ENCODE measurements around the gene MAP3K8.

Gene MAP3K8

GRCh38 chr10:30413996-30414576 lies 19.9 kb upstream of the MAP3K8 start:
- DNase-seq (ENCODE audit: low spot score), result no peak
- Histone ChIP-seq H3K9me3 (replicated peaks in 1 of 2; ENCODE audit: control insufficient read depth in 2 of 2, insufficient read depth in 1 of 2, low read depth in 1 of 2, low read length in 2 of 2) (no peaks in the 10 kb centered on the region), H3K23ac (ENCODE audit: low read depth, low read length, poor library complexity) (no peak overlapping the region), H3K4me2 (ENCODE audit: insufficient read depth, low read length, poor library complexity, severe bottlenecking) (no peak overlapping the region), H2BK12ac (ENCODE audit: low read length) (no peak overlapping the region), H3K14ac (ENCODE audit: low read length) (no peak overlapping the region), H4K8ac (ENCODE audit: low read depth, low read length) (no peak overlapping the region), H2AFZ (ENCODE audit: low read length) (no peak overlapping the region), H3K36me3 (replicated peaks in 1 of 2; ENCODE audit: control insufficient read depth in 2 of 2, insufficient read depth in 2 of 2, low read length in 2 of 2) (no peaks in the 10 kb centered on the region), H3K4me3 (ENCODE audit: low read length in 2 of 2) (no peak overlapping the region), H2BK15ac (ENCODE audit: low read length) (no peak overlapping the region), H3K79me1 (ENCODE audit: low read depth, low read length) (no peaks in the 10 kb centered on the region), H4K91ac (ENCODE audit: low read depth, low read length, poor library complexity) (no peak overlapping the region), H3K9ac (ENCODE audit: low read depth, low read length, poor library complexity) (no peak overlapping the region), H2AK5ac (ENCODE audit: low read depth, low read length) (no peak overlapping the region), H3K27ac (replicated peaks; ENCODE audit: low read length) (no peak overlapping the region), H3K4ac (ENCODE audit: low read length) (no peak overlapping the region), H3K4me1 (ENCODE audit: control insufficient read depth in 2 of 2, insufficient read depth in 1 of 2, low read depth in 1 of 2, low read length in 2 of 2) (peaks cover 0 to 5% of the 10 kb centered on the region in 2 donors), H3K18ac (ENCODE audit: low read length) (no peak overlapping the region), H2BK120ac (ENCODE audit: low read depth, low read length) (no peak overlapping the region), H3K27me3 (ENCODE audit: control insufficient read depth in 3 of 3, insufficient read depth in 3 of 3, low read depth in 1 of 3, low read length in 3 of 3) (peaks cover 0 to 4% (median 0%) of the 10 kb centered on the region in 3 experiments), H2BK5ac (ENCODE audit: low read length) (no peak overlapping the region)
- no CpG with 5 or more reads among the region's 3 CpGs for WGBS, 2 donors (ENCODE audit: extremely low coverage in 2 of 2, insufficient read length in 2 of 2, insufficient replicate concordance in 1 of 2)

DNA sequence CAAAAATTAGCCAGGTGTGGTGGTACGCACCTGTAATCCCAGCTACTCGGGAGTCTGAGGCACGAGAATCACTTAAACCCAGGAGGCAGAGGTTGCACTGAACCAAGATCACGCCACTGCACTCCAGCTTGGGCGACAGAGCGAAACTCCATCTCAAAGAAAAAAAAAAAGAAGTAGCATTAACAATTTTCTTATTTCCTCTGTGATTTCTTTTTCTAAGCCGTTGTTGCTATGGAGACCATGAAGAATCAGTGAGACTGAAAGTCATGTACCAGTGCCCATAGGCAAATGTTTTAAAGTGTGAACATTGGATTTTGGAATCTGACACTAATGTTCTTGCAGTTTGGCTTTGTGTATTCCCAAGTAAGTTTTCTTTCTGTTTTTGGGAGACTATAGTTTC lies 18.4 kb upstream of the MAP3K8 start:
- Histone ChIP-seq H3K23ac (ENCODE audit: low read depth, low read length, poor library complexity) (no peak overlapping the region), H3K4me3 (ENCODE audit: low read length in 2 of 2) (no peak overlapping the region), H2AK5ac (ENCODE audit: low read depth, low read length) (no peak overlapping the region), H3K9me3 (replicated peaks in 1 of 2; ENCODE audit: control insufficient read depth in 2 of 2, insufficient read depth in 1 of 2, low read depth in 1 of 2, low read length in 2 of 2) (no peaks in the 10 kb centered on the region), H2BK5ac (ENCODE audit: low read length) (no peak overlapping the region), H2BK120ac (ENCODE audit: low read depth, low read length) (no peak overlapping the region), H2AFZ (ENCODE audit: low read length) (no peak overlapping the region), H3K4me1 (ENCODE audit: control insufficient read depth in 2 of 2, insufficient read depth in 1 of 2, low read depth in 1 of 2, low read length in 2 of 2) (peaks cover 0 to 7% of the 10 kb centered on the region in 2 donors), H3K14ac (ENCODE audit: low read length) (no peak overlapping the region), H2BK15ac (ENCODE audit: low read length) (no peak overlapping the region), H3K27ac (replicated peaks; ENCODE audit: low read length) (no peak overlapping the region), H4K8ac (ENCODE audit: low read depth, low read length) (no peak overlapping the region), H3K79me1 (ENCODE audit: low read depth, low read length) (no peaks in the 10 kb centered on the region), H3K36me3 (replicated peaks in 1 of 2; ENCODE audit: control insufficient read depth in 2 of 2, insufficient read depth in 2 of 2, low read length in 2 of 2) (no peaks in the 10 kb centered on the region), H3K4me2 (ENCODE audit: insufficient read depth, low read length, poor library complexity, severe bottlenecking) (no peak overlapping the region), H3K9ac (ENCODE audit: low read depth, low read length, poor library complexity) (no peak overlapping the region), H3K18ac (ENCODE audit: low read length) (no peak overlapping the region), H4K91ac (ENCODE audit: low read depth, low read length, poor library complexity) (no peak overlapping the region), H3K4ac (ENCODE audit: low read length) (no peak overlapping the region), H2BK12ac (ENCODE audit: low read length) (no peak overlapping the region), H3K27me3 (ENCODE audit: control insufficient read depth in 3 of 3, insufficient read depth in 3 of 3, low read depth in 1 of 3, low read length in 3 of 3) (peaks cover 0 to 4% (median 0%) of the 10 kb centered on the region in 3 experiments)
- no CpG with 5 or more reads among the region's 7 CpGs for WGBS, 2 donors (ENCODE audit: extremely low coverage in 2 of 2, insufficient read length in 2 of 2, insufficient replicate concordance in 1 of 2)
- DNase-seq (ENCODE audit: low spot score), result no peak

GRCh38 chr10:30417301-30417700 lies 16.7 kb upstream of the MAP3K8 start:
- H3K27me3 ChIP-seq (ENCODE audit: control insufficient read depth in 3 of 3, insufficient read depth in 3 of 3, low read depth in 1 of 3, low read length in 3 of 3), result no peaks in the 10 kb centered on the region
- H3K18ac ChIP-seq (ENCODE audit: low read length), result no peak overlapping the region
- no peak overlapping the region for H3K4me2 ChIP-seq (ENCODE audit: insufficient read depth, low read length, poor library complexity, severe bottlenecking)
- DNase-seq (ENCODE audit: low spot score), result no peak
- H3K14ac ChIP-seq (ENCODE audit: low read length), result no peak overlapping the region
- no peak overlapping the region for H3K4me3 ChIP-seq (ENCODE audit: low read length in 2 of 2)
- H3K4me1 ChIP-seq (ENCODE audit: control insufficient read depth in 2 of 2, insufficient read depth in 1 of 2, low read depth in 1 of 2, low read length in 2 of 2), result peaks cover 0 to 7% of the 10 kb centered on the region in 2 donors
- H4K8ac ChIP-seq (ENCODE audit: low read depth, low read length), result no peak overlapping the region
- no peak overlapping the region for H2BK120ac ChIP-seq (ENCODE audit: low read depth, low read length)
- no peak overlapping the region for H3K23ac ChIP-seq (ENCODE audit: low read depth, low read length, poor library complexity)
- no peak overlapping the region for H2AK5ac ChIP-seq (ENCODE audit: low read depth, low read length)
- no peak overlapping the region for H2AFZ ChIP-seq (ENCODE audit: low read length)
- H2BK15ac ChIP-seq (ENCODE audit: low read length), result no peak overlapping the region
- H3K79me1 ChIP-seq (ENCODE audit: low read depth, low read length), result no peaks in the 10 kb centered on the region
- no peaks in the 10 kb centered on the region for H3K9me3 ChIP-seq (replicated peaks in 1 of 2; ENCODE audit: control insufficient read depth in 2 of 2, insufficient read depth in 1 of 2, low read depth in 1 of 2, low read length in 2 of 2)
- H2BK12ac ChIP-seq (ENCODE audit: low read length), result no peak overlapping the region
- no peak overlapping the region for H3K4ac ChIP-seq (ENCODE audit: low read length)
- WGBS, 2 donors (ENCODE audit: extremely low coverage in 2 of 2, insufficient read length in 2 of 2, insufficient replicate concordance in 1 of 2), result no CpG with 5 or more reads among the region's 3 CpGs
- H4K91ac ChIP-seq (ENCODE audit: low read depth, low read length, poor library complexity), result no peak overlapping the region
- no peaks in the 10 kb centered on the region for H3K36me3 ChIP-seq (replicated peaks in 1 of 2; ENCODE audit: control insufficient read depth in 2 of 2, insufficient read depth in 2 of 2, low read length in 2 of 2)
- H3K9ac ChIP-seq (ENCODE audit: low read depth, low read length, poor library complexity), result no peak overlapping the region
- H3K27ac ChIP-seq (replicated peaks; ENCODE audit: low read length), result no peak overlapping the region
- H2BK5ac ChIP-seq (ENCODE audit: low read length), result no peak overlapping the region

- no peak overlapping the region for H3K9ac ChIP-seq (ENCODE audit: low read depth, low read length, poor library complexity)
- no CpG with 5 or more reads among the region's 2 CpGs for WGBS, 2 donors (ENCODE audit: extremely low coverage in 2 of 2, insufficient read length in 2 of 2, insufficient replicate concordance in 1 of 2)
Observed at GRCh38 chr10:30420266-30420665, 13.7 kb upstream of the MAP3K8 start.

More at GRCh38 chr10:30420266-30420665, 13.7 kb upstream of the MAP3K8 start:
- Histone ChIP-seq H3K4me2 (ENCODE audit: insufficient read depth, low read length, poor library complexity, severe bottlenecking) (no peak overlapping the region), H3K79me1 (ENCODE audit: low read depth, low read length) (no peaks in the 10 kb centered on the region), H4K8ac (ENCODE audit: low read depth, low read length) (no peak overlapping the region), H2BK12ac (ENCODE audit: low read length) (no peak overlapping the region), H2BK15ac (ENCODE audit: low read length) (no peak overlapping the region), H2AK5ac (ENCODE audit: low read depth, low read length) (no peak overlapping the region), H3K4ac (ENCODE audit: low read length) (no peak overlapping the region), H3K27ac (replicated peaks; ENCODE audit: low read length) (no peak overlapping the region), H3K9me3 (replicated peaks in 1 of 2; ENCODE audit: control insufficient read depth in 2 of 2, insufficient read depth in 1 of 2, low read depth in 1 of 2, low read length in 2 of 2) (no peaks in the 10 kb centered on the region), H3K4me1 (ENCODE audit: control insufficient read depth in 2 of 2, insufficient read depth in 1 of 2, low read depth in 1 of 2, low read length in 2 of 2) (peaks cover 9 to 17% of the 10 kb centered on the region in 2 donors), H4K91ac (ENCODE audit: low read depth, low read length, poor library complexity) (no peak overlapping the region), H3K27me3 (ENCODE audit: control insufficient read depth in 3 of 3, insufficient read depth in 3 of 3, low read depth in 1 of 3, low read length in 3 of 3) (no peaks in the 10 kb centered on the region), H3K14ac (ENCODE audit: low read length) (no peak overlapping the region), H3K18ac (ENCODE audit: low read length) (no peak overlapping the region), H3K23ac (ENCODE audit: low read depth, low read length, poor library complexity) (no peak overlapping the region), H3K36me3 (replicated peaks in 1 of 2; ENCODE audit: control insufficient read depth in 2 of 2, insufficient read depth in 2 of 2, low read length in 2 of 2) (no peaks in the 10 kb centered on the region), H2BK120ac (ENCODE audit: low read depth, low read length) (no peak overlapping the region), H3K4me3 (ENCODE audit: low read length in 2 of 2) (peak overlapping the region in 1 of 2 donors; percentile 49), H2BK5ac (ENCODE audit: low read length) (no peak overlapping the region), H2AFZ (ENCODE audit: low read length) (no peak overlapping the region)
- no peak for DNase-seq (ENCODE audit: low spot score)

Measured in neuronal stem cell (in vitro differentiated cells).